Spleen (tissue), 7 donors: ENCODE results near the gene PPP1R3C.

Experiments used
- POLR2A ChIP-seq, 3 donors: fragments of 450-650 bp; IDR thresholded peaks; one replicate each; pipeline ENCODE4 v1.5.1; 2017; ENCODE audit warnings: antibody characterized with exemption in 3 of 3, mild to moderate bottlenecking in 1 of 3
- POLR2AphosphoS5 ChIP-seq, 3 donors: sonication (generic); formaldehyde crosslinking; IDR thresholded peaks; one replicate each; pipeline ENCODE4 v1.5.1; 2017; ENCODE audit warnings: antibody characterized with exemption in 3 of 3
- TF ChIP-seq, protein P1 (sequence below), 11 experiments: fragments of 200-600 bp in 7 of 11; fragments of 450-650 bp in 4 of 11; sonication (generic) in 4 of 11; IDR thresholded peaks in 8 of 11; conservative IDR thresholded peaks in 3 of 11; 1 replicate in 7 of 11; 2 replicates in 4 of 11; pipeline versions ENCODE4 v1.4.0 to v1.8.0; 2016 to 2021; ENCODE audit warnings: antibody characterized with exemption in 11 of 11, inconsistent platforms in 4 of 11, mild to moderate bottlenecking in 1 of 11
- donor health status: DM: no; HTN: no; CAD: no; lungs with moderate emphysema.
- donor health status: DM: no; HTN: no; CAD: no.
- donor health status: DM: no; HTN: no; CAD: no.

GRCh38 chr10:91616137-91616536 lies 16.7 kb downstream of the PPP1R3C start:
- TF ChIP-seq, protein P1, sequence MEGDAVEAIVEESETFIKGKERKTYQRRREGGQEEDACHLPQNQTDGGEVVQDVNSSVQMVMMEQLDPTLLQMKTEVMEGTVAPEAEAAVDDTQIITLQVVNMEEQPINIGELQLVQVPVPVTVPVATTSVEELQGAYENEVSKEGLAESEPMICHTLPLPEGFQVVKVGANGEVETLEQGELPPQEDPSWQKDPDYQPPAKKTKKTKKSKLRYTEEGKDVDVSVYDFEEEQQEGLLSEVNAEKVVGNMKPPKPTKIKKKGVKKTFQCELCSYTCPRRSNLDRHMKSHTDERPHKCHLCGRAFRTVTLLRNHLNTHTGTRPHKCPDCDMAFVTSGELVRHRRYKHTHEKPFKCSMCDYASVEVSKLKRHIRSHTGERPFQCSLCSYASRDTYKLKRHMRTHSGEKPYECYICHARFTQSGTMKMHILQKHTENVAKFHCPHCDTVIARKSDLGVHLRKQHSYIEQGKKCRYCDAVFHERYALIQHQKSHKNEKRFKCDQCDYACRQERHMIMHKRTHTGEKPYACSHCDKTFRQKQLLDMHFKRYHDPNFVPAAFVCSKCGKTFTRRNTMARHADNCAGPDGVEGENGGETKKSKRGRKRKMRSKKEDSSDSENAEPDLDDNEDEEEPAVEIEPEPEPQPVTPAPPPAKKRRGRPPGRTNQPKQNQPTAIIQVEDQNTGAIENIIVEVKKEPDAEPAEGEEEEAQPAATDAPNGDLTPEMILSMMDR (IDR thresholded peaks at IDR 0.05 in 8 of 11, conservative IDR thresholded peaks at IDR 0.05 in 3 of 11): no peak
- TF ChIP-seq POLR2A (IDR thresholded peaks at IDR 0.05) (no peak), POLR2AphosphoS5 (IDR thresholded peaks at IDR 0.05) (no peak)
